ENCODE data around the gene SFI1.

Gene SFI1

GRCh38 chr22:31613286-31613903 lies 117.1 kb downstream of the SFI1 start:
- H3K9ac ChIP-seq (ENCODE audit: low read depth, low read length, poor library complexity), result peak overlapping the region; percentile 79
- WGBS, 2 donors (ENCODE audit: extremely low coverage in 2 of 2, insufficient read length in 2 of 2, insufficient replicate concordance in 1 of 2), result no CpG with 5 or more reads among the region's 23 CpGs
- H3K27ac ChIP-seq (replicated peaks; ENCODE audit: low read length), result no peak overlapping the region
- no peak overlapping the region for H2AFZ ChIP-seq (ENCODE audit: low read length)
- H3K18ac ChIP-seq (ENCODE audit: low read length), result peak overlapping the region; percentile 29
- no peak overlapping the region for H4K8ac ChIP-seq (ENCODE audit: low read depth, low read length)
- H3K4ac ChIP-seq (ENCODE audit: low read length), result no peak overlapping the region
- H3K79me1 ChIP-seq (ENCODE audit: low read depth, low read length), result no peaks in the 10 kb centered on the region
- no peaks in the 10 kb centered on the region for H3K27me3 ChIP-seq (ENCODE audit: control insufficient read depth in 3 of 3, insufficient read depth in 3 of 3, low read depth in 1 of 3, low read length in 3 of 3)
- no peak overlapping the region for H3K23ac ChIP-seq (ENCODE audit: low read depth, low read length, poor library complexity)
- H2BK5ac ChIP-seq (ENCODE audit: low read length), result no peak overlapping the region
- no peak for DNase-seq (ENCODE audit: low spot score)
- H3K9me3 ChIP-seq (replicated peaks in 1 of 2; ENCODE audit: control insufficient read depth in 2 of 2, insufficient read depth in 1 of 2, low read depth in 1 of 2, low read length in 2 of 2), result no peaks in the 10 kb centered on the region
- H3K36me3 ChIP-seq (replicated peaks in 1 of 2; ENCODE audit: control insufficient read depth in 2 of 2, insufficient read depth in 2 of 2, low read length in 2 of 2), result peaks cover 9 to 53% of the 10 kb centered on the region in 2 donors
- H2BK12ac ChIP-seq (ENCODE audit: low read length), result peak overlapping the region; percentile 65
- peak overlapping the region; percentile 43 for H3K14ac ChIP-seq (ENCODE audit: low read length)
- no peaks in the 10 kb centered on the region for H3K4me1 ChIP-seq (ENCODE audit: control insufficient read depth in 2 of 2, insufficient read depth in 1 of 2, low read depth in 1 of 2, low read length in 2 of 2)
- H2AK5ac ChIP-seq (ENCODE audit: low read depth, low read length), result no peak overlapping the region
- no peak overlapping the region for H2BK120ac ChIP-seq (ENCODE audit: low read depth, low read length)
- no peak overlapping the region for H4K91ac ChIP-seq (ENCODE audit: low read depth, low read length, poor library complexity)
- H3K4me2 ChIP-seq (ENCODE audit: insufficient read depth, low read length, poor library complexity, severe bottlenecking), result no peak overlapping the region
- H3K4me3 ChIP-seq (ENCODE audit: low read length in 2 of 2), result no peak overlapping the region
- no peak overlapping the region for H2BK15ac ChIP-seq (ENCODE audit: low read length)

GRCh38 chr22:31613904-31614296 lies 117.6 kb downstream of the SFI1 start:
- no peak for DNase-seq (ENCODE audit: low spot score)
- Histone ChIP-seq H3K27me3 (ENCODE audit: control insufficient read depth in 3 of 3, insufficient read depth in 3 of 3, low read depth in 1 of 3, low read length in 3 of 3) (no peaks in the 10 kb centered on the region), H3K23ac (ENCODE audit: low read depth, low read length, poor library complexity) (no peak overlapping the region), H2BK120ac (ENCODE audit: low read depth, low read length) (no peak overlapping the region), H3K14ac (ENCODE audit: low read length) (peak overlapping the region; percentile 43), H3K36me3 (replicated peaks in 1 of 2; ENCODE audit: control insufficient read depth in 2 of 2, insufficient read depth in 2 of 2, low read length in 2 of 2) (peaks cover 12 to 56% of the 10 kb centered on the region in 2 donors), H2BK12ac (ENCODE audit: low read length) (peak overlapping the region; percentile 65), H2AK5ac (ENCODE audit: low read depth, low read length) (no peak overlapping the region), H3K79me1 (ENCODE audit: low read depth, low read length) (no peaks in the 10 kb centered on the region), H4K8ac (ENCODE audit: low read depth, low read length) (no peak overlapping the region), H3K27ac (replicated peaks; ENCODE audit: low read length) (no peak overlapping the region), H2AFZ (ENCODE audit: low read length) (no peak overlapping the region), H2BK15ac (ENCODE audit: low read length) (no peak overlapping the region), H3K9me3 (replicated peaks in 1 of 2; ENCODE audit: control insufficient read depth in 2 of 2, insufficient read depth in 1 of 2, low read depth in 1 of 2, low read length in 2 of 2) (no peaks in the 10 kb centered on the region), H3K4me1 (ENCODE audit: control insufficient read depth in 2 of 2, insufficient read depth in 1 of 2, low read depth in 1 of 2, low read length in 2 of 2) (no peaks in the 10 kb centered on the region), H2BK5ac (ENCODE audit: low read length) (no peak overlapping the region), H3K9ac (ENCODE audit: low read depth, low read length, poor library complexity) (peak overlapping the region; percentile 79), H3K18ac (ENCODE audit: low read length) (peak overlapping the region; percentile 29), H3K4ac (ENCODE audit: low read length) (no peak overlapping the region), H3K4me2 (ENCODE audit: insufficient read depth, low read length, poor library complexity, severe bottlenecking) (no peak overlapping the region), H4K91ac (ENCODE audit: low read depth, low read length, poor library complexity) (no peak overlapping the region), H3K4me3 (ENCODE audit: low read length in 2 of 2) (no peak overlapping the region)
- WGBS, 2 donors (ENCODE audit: extremely low coverage in 2 of 2, insufficient read length in 2 of 2, insufficient replicate concordance in 1 of 2), result no CpG with 5 or more reads among the region's 10 CpGs

GRCh38 chr22:31614781-31615490 lies 118.6 kb downstream of the SFI1 start:
- H3K79me1 ChIP-seq (ENCODE audit: low read depth, low read length), result no peaks in the 10 kb centered on the region
- H3K27me3 ChIP-seq (ENCODE audit: control insufficient read depth in 3 of 3, insufficient read depth in 3 of 3, low read depth in 1 of 3, low read length in 3 of 3), result no peaks in the 10 kb centered on the region
- H3K14ac ChIP-seq (ENCODE audit: low read length), result no peak overlapping the region
- H3K27ac ChIP-seq (replicated peaks; ENCODE audit: low read length), result no peak overlapping the region
- H2AFZ ChIP-seq (ENCODE audit: low read length), result no peak overlapping the region
- no peaks in the 10 kb centered on the region for H3K4me1 ChIP-seq (ENCODE audit: control insufficient read depth in 2 of 2, insufficient read depth in 1 of 2, low read depth in 1 of 2, low read length in 2 of 2)
- H3K4me3 ChIP-seq (ENCODE audit: low read length in 2 of 2), result no peak overlapping the region
- H2BK15ac ChIP-seq (ENCODE audit: low read length), result no peak overlapping the region
- no peak overlapping the region for H4K91ac ChIP-seq (ENCODE audit: low read depth, low read length, poor library complexity)
- H3K4me2 ChIP-seq (ENCODE audit: insufficient read depth, low read length, poor library complexity, severe bottlenecking), result no peak overlapping the region
- no peak overlapping the region for H2BK120ac ChIP-seq (ENCODE audit: low read depth, low read length)
- no peak overlapping the region for H2AK5ac ChIP-seq (ENCODE audit: low read depth, low read length)
- no peak overlapping the region for H2BK5ac ChIP-seq (ENCODE audit: low read length)
- H4K8ac ChIP-seq (ENCODE audit: low read depth, low read length), result peak overlapping the region; percentile 30
- no peak overlapping the region for H2BK12ac ChIP-seq (ENCODE audit: low read length)
- peak overlapping the region; percentile 37 for H3K23ac ChIP-seq (ENCODE audit: low read depth, low read length, poor library complexity)
- no peak for DNase-seq (ENCODE audit: low spot score)
- peaks cover 0 to 1% of the 10 kb centered on the region in 2 donors for H3K9me3 ChIP-seq (replicated peaks in 1 of 2; ENCODE audit: control insufficient read depth in 2 of 2, insufficient read depth in 1 of 2, low read depth in 1 of 2, low read length in 2 of 2)
- H3K36me3 ChIP-seq (replicated peaks in 1 of 2; ENCODE audit: control insufficient read depth in 2 of 2, insufficient read depth in 2 of 2, low read length in 2 of 2), result peaks cover 20 to 63% of the 10 kb centered on the region in 2 donors
- peak overlapping the region; percentile 30 for H3K9ac ChIP-seq (ENCODE audit: low read depth, low read length, poor library complexity)
- no peak overlapping the region for H3K4ac ChIP-seq (ENCODE audit: low read length)
- no CpG with 5 or more reads among the region's 18 CpGs for WGBS, 2 donors (ENCODE audit: extremely low coverage in 2 of 2, insufficient read length in 2 of 2, insufficient replicate concordance in 1 of 2)
- H3K18ac ChIP-seq (ENCODE audit: low read length), result peak overlapping the region; percentile 77

GRCh38 chr22:31615491-31615860 lies 119.1 kb downstream of the SFI1 start:
- H3K27me3 ChIP-seq (ENCODE audit: control insufficient read depth in 3 of 3, insufficient read depth in 3 of 3, low read depth in 1 of 3, low read length in 3 of 3), result no peaks in the 10 kb centered on the region
- no peak overlapping the region for H2AFZ ChIP-seq (ENCODE audit: low read length)
- no peak overlapping the region for H2BK15ac ChIP-seq (ENCODE audit: low read length)
- H3K14ac ChIP-seq (ENCODE audit: low read length), result no peak overlapping the region
- peaks cover 25 to 63% of the 10 kb centered on the region in 2 donors for H3K36me3 ChIP-seq (replicated peaks in 1 of 2; ENCODE audit: control insufficient read depth in 2 of 2, insufficient read depth in 2 of 2, low read length in 2 of 2)
- no peak overlapping the region for H4K91ac ChIP-seq (ENCODE audit: low read depth, low read length, poor library complexity)
- peaks cover 0 to 1% of the 10 kb centered on the region in 2 donors for H3K9me3 ChIP-seq (replicated peaks in 1 of 2; ENCODE audit: control insufficient read depth in 2 of 2, insufficient read depth in 1 of 2, low read depth in 1 of 2, low read length in 2 of 2)
- no peak overlapping the region for H3K23ac ChIP-seq (ENCODE audit: low read depth, low read length, poor library complexity)
- no peak overlapping the region for H3K4ac ChIP-seq (ENCODE audit: low read length)
- no peak overlapping the region for H2BK120ac ChIP-seq (ENCODE audit: low read depth, low read length)
- no CpG with 5 or more reads among the region's 4 CpGs for WGBS, 2 donors (ENCODE audit: extremely low coverage in 2 of 2, insufficient read length in 2 of 2, insufficient replicate concordance in 1 of 2)
- no peak overlapping the region for H2AK5ac ChIP-seq (ENCODE audit: low read depth, low read length)
- H3K4me2 ChIP-seq (ENCODE audit: insufficient read depth, low read length, poor library complexity, severe bottlenecking), result no peak overlapping the region
- no peak overlapping the region for H3K18ac ChIP-seq (ENCODE audit: low read length)
- no peaks in the 10 kb centered on the region for H3K4me1 ChIP-seq (ENCODE audit: control insufficient read depth in 2 of 2, insufficient read depth in 1 of 2, low read depth in 1 of 2, low read length in 2 of 2)
- no peak overlapping the region for H3K4me3 ChIP-seq (ENCODE audit: low read length in 2 of 2)
- H4K8ac ChIP-seq (ENCODE audit: low read depth, low read length), result no peak overlapping the region
- peaks cover 3% of the 10 kb centered on the region for H3K79me1 ChIP-seq (ENCODE audit: low read depth, low read length)
- DNase-seq (ENCODE audit: low spot score), result no peak
- no peak overlapping the region for H2BK12ac ChIP-seq (ENCODE audit: low read length)
- H2BK5ac ChIP-seq (ENCODE audit: low read length), result no peak overlapping the region
- no peak overlapping the region for H3K27ac ChIP-seq (replicated peaks; ENCODE audit: low read length)
- H3K9ac ChIP-seq (ENCODE audit: low read depth, low read length, poor library complexity), result no peak overlapping the region

Measured in neuronal stem cell (in vitro differentiated cells).